AG04450 (cell line): ENCODE data around the gene GCNT2. TPM values are rescaled to one million over a fixed set of nuclear protein-coding genes. Genes with fewer than 3 reads are reported as not detected.

Experiments
- CTCF ChIA-PET: fragments of 300-600, 350-600 bp; formaldehyde crosslinking; extraction: SDS; loops from one replicate; lab custom pipeline; 2022; ENCODE audit warnings: antibody characterized with exemption, inconsistent platforms; lab: Charles Lee
- POLR2A ChIA-PET: fragments of 350-600 bp; formaldehyde crosslinking; extraction: SDS; loops from one replicate; lab custom pipeline; 2021; ENCODE audit warnings: antibody characterized with exemption, inconsistent platforms; lab: Yijun Ruan, JAX
- DNase-seq: peaks from one replicate; pipeline ENCODE4 v3.0.0-alpha.2; 2011; ENCODE audit warnings: low read depth, low spot score
- H3K27ac ChIP-seq: one replicate; pipeline ENCODE4 v1.5.1; 2012; ENCODE audit warnings: low read depth, low read length, control low read depth
- H3K27me3 ChIP-seq: one replicate; pipeline ENCODE4 v1.6.0; 2012; ENCODE audit warnings: low read length; ENCODE audit not compliant: control insufficient read depth, insufficient read depth
- H3K4me3 ChIP-seq: 2 replicates; pipeline ENCODE4 v1.5.1; 2011; ENCODE audit warnings: mild to moderate bottlenecking, low read depth, low read length, control low read depth
- H3K9me3 ChIP-seq: 2 replicates; pipeline ENCODE4 v1.5.1; 2012; ENCODE audit warnings: low read length; ENCODE audit not compliant: control insufficient read depth, insufficient read depth
- polyA plus RNA-seq: library from polyadenylated mRNA; depleted of rRNA; stranded (reverse); fragments of >200 nt; gene quantifications from 2 replicates; pipeline ENCODE4 v1.2.3, GENCODE V29; 2011
- TF ChIP-seq, protein P1 (sequence below): IDR thresholded peaks from 2 replicates; pipeline ENCODE4 v1.5.1; 2011; ENCODE audit warnings: low read depth, low read length, control low read depth, inconsistent platforms

Gene GCNT2
- polyA plus RNA-seq, 1 experiment, result 2.5 TPM

GRCh38 chr6:10545482-10545881, 24.3 kb downstream of the GCNT2 start:
- H3K27ac ChIP-seq, result peak overlapping the region; percentile 34
- POLR2A ChIA-PET, result interaction anchor here (0.5 kb wide), 1 partner anchor 238 kb away, joined by 4 read pairs; no protein-coding TSS in a partner anchor
- no peak overlapping the region for H3K4me3 ChIP-seq
- DNase-seq, result no peak
- no peaks in the 10 kb centered on the region for H3K9me3 ChIP-seq
- TF ChIP-seq, protein P1, sequence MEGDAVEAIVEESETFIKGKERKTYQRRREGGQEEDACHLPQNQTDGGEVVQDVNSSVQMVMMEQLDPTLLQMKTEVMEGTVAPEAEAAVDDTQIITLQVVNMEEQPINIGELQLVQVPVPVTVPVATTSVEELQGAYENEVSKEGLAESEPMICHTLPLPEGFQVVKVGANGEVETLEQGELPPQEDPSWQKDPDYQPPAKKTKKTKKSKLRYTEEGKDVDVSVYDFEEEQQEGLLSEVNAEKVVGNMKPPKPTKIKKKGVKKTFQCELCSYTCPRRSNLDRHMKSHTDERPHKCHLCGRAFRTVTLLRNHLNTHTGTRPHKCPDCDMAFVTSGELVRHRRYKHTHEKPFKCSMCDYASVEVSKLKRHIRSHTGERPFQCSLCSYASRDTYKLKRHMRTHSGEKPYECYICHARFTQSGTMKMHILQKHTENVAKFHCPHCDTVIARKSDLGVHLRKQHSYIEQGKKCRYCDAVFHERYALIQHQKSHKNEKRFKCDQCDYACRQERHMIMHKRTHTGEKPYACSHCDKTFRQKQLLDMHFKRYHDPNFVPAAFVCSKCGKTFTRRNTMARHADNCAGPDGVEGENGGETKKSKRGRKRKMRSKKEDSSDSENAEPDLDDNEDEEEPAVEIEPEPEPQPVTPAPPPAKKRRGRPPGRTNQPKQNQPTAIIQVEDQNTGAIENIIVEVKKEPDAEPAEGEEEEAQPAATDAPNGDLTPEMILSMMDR, result no peak
- H3K27me3 ChIP-seq, result no peaks in the 10 kb centered on the region
- CTCF ChIA-PET, result interaction anchor here (1.0 kb wide), 1 partner anchor 257 kb away, joined by 4 read pairs; no protein-coding TSS in a partner anchor

GRCh38 chr6:10547809-10548208, 26.7 kb downstream of the GCNT2 start:
- no peak overlapping the region for H3K4me3 ChIP-seq
- H3K27me3 ChIP-seq, result no peaks in the 10 kb centered on the region
- H3K9me3 ChIP-seq, result no peaks in the 10 kb centered on the region
- TF ChIP-seq, protein P1, result no peak
- no peak for DNase-seq
- ChIA-PET CTCF (interaction anchor here (1.2 kb wide), 1 partner anchor 253 kb away, joined by 3 read pairs; no protein-coding TSS in a partner anchor), POLR2A (interaction anchor here (0.6 kb wide), 1 partner anchor 485 kb away, joined by 5 read pairs; no protein-coding TSS in a partner anchor)
- H3K27ac ChIP-seq, result no peak overlapping the region

DNA sequence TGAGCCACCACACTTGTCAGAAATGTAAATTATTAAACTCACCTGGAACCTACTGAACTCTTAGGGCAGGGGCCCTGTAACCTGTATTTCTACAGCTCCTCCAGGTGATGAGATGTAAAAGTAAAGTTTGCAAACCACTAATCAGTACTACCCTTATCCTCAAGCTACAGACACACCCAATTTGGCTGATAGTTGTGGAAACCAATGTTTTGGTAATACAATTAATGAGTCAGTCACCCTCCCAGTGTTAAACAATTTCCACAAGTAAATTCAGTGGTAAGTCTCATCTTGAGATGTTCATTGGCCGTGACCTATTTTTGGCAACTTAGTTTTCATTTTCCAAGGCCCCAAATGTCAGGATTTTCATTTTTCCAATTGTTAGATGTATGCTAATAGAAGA, 29.6 kb downstream of the GCNT2 start:
- no peak overlapping the region for H3K27ac ChIP-seq
- no peaks in the 10 kb centered on the region for H3K9me3 ChIP-seq
- ChIA-PET POLR2A (no interaction called here), CTCF (no interaction called here)
- no peak overlapping the region for H3K4me3 ChIP-seq
- TF ChIP-seq, protein P1, result no peak
- no peaks in the 10 kb centered on the region for H3K27me3 ChIP-seq
- DNase-seq, result no peak

- CTCF ChIA-PET, result no interaction called here
- H3K27ac ChIP-seq, result no peak overlapping the region
- no peaks in the 10 kb centered on the region for H3K27me3 ChIP-seq
- H3K9me3 ChIP-seq, result no peaks in the 10 kb centered on the region
- POLR2A ChIA-PET, result no interaction called here
- no peak overlapping the region for H3K4me3 ChIP-seq
- no peak for DNase-seq
- TF ChIP-seq, protein P1, result no peak
Observed at GRCh38 chr6:10552270-10552810, 31.2 kb downstream of the GCNT2 start.

- H3K27me3 ChIP-seq, result no peaks in the 10 kb centered on the region
- DNase-seq, result no peak
- TF ChIP-seq, protein P1, result no peak
- H3K27ac ChIP-seq, result no peak overlapping the region
- POLR2A ChIA-PET, result no interaction called here
- CTCF ChIA-PET, result no interaction called here
- no peaks in the 10 kb centered on the region for H3K9me3 ChIP-seq
- H3K4me3 ChIP-seq, result no peak overlapping the region
Observed at GRCh38 chr6:10553871-10554270, 32.7 kb downstream of the GCNT2 start.
